SK-N-SH (cell line): ENCODE measurements around the gene BCAS3. TPM values are rescaled to one million over a fixed set of nuclear protein-coding genes. Genes with fewer than 3 reads are reported as not detected.
A peak's percentile ranks its signal among the peaks of the same experiment; 100 is the strongest.

Source experiments
- CTCF ChIA-PET: fragments of 300-600, 350-600 bp; formaldehyde crosslinking; extraction: SDS; loops from one replicate; lab custom pipeline; 2021; lab: Yijun Ruan, JAX
- POLR2A ChIA-PET: fragments of 350-600 bp; sonication (Branson Sonifier 250); formaldehyde crosslinking; extraction: SDS; loops from one replicate; lab custom pipeline; 2020; ENCODE audit warnings: antibody characterized with exemption, inconsistent platforms; lab: Yijun Ruan, JAX
- DNase-seq: peaks from one replicate; pipeline ENCODE4 v3.0.0; 2012
- H2AFZ ChIP-seq: fragments of 200-600 bp; sonication (generic); 2 replicates; pipeline ENCODE4 v1.8.1; 2016; ENCODE audit warnings: antibody characterized with exemption, mild to moderate bottlenecking, low read depth
- H3F3A ChIP-seq: fragments of 200-600 bp; sonication (generic); replicated peaks from 2 replicates; pipeline ENCODE3; 2016; ENCODE audit warnings: antibody characterized with exemption, mild to moderate bottlenecking; ENCODE audit not compliant: insufficient read depth
- H3K27ac ChIP-seq, 2 experiments: fragments of 200-500 bp in 1 of 2; fragments of 200-600 bp in 1 of 2; sonication (Bioruptor generic) in 1 of 2; sonication (generic), shearing (Covaris generic) in 1 of 2; 2 replicates each; pipeline versions ENCODE4 v1.5.1 to v1.6.1; 2014 to 2016; ENCODE audit warnings: low read depth in 2 of 2, inconsistent platforms in 1 of 2, low read length in 1 of 2, mild to moderate bottlenecking in 1 of 2, mixed read lengths in 1 of 2
- H3K27me3 ChIP-seq: fragments of 200-600 bp; sonication (generic), shearing (Covaris generic); 2 replicates; pipeline ENCODE4 v1.6.1; 2016; ENCODE audit warnings: mixed run types; ENCODE audit not compliant: insufficient read depth
- H3K36me3 ChIP-seq, 2 experiments: fragments of 200-500 bp in 1 of 2; fragments of 200-600 bp in 1 of 2; sonication (Bioruptor generic) in 1 of 2; sonication (generic) in 1 of 2; replicated peaks in 1 of 2; 2 replicates each; pipeline versions ENCODE3 to v1.5.1; 2014 to 2016; ENCODE audit warnings: low read length in 1 of 2, mild to moderate bottlenecking in 1 of 2; ENCODE audit not compliant: insufficient read depth in 2 of 2, control insufficient read depth in 1 of 2
- H3K4me1 ChIP-seq, 2 experiments: fragments of 200-500 bp in 1 of 2; fragments of 200-600 bp in 1 of 2; sonication (Bioruptor generic) in 1 of 2; sonication (generic), shearing (Covaris generic) in 1 of 2; 2 replicates each; pipeline versions ENCODE4 v1.5.1 to v1.6.1; 2014 to 2016; ENCODE audit warnings: low read depth in 1 of 2, low read length in 1 of 2, mixed run types in 1 of 2; ENCODE audit not compliant: insufficient read depth in 2 of 2, control insufficient read depth in 1 of 2
- H3K4me2 ChIP-seq: fragments of 200-600 bp; sonication (generic), shearing (Covaris generic); 2 replicates; pipeline ENCODE4 v1.6.1; 2017; ENCODE audit warnings: mixed run types
- H3K4me3 ChIP-seq, 2 experiments: fragments of 200-500 bp in 1 of 2; fragments of 200-600 bp in 1 of 2; sonication (Bioruptor generic) in 1 of 2; sonication (generic), shearing (Covaris generic) in 1 of 2; 2 replicates each; pipeline versions ENCODE4 v1.5.1 to v1.8.1; 2014 to 2016; ENCODE audit warnings: low read depth in 2 of 2, inconsistent platforms in 1 of 2, low read length in 1 of 2, mild to moderate bottlenecking in 1 of 2, mixed read lengths in 1 of 2, moderate library complexity in 1 of 2
- H3K79me2 ChIP-seq: fragments of 200-600 bp; sonication (generic); 2 replicates; pipeline ENCODE4 v1.8.1; 2017; ENCODE audit warnings: mild to moderate bottlenecking; ENCODE audit not compliant: insufficient read depth
- H3K9ac ChIP-seq: fragments of 200-600 bp; sonication (generic); 2 replicates; pipeline ENCODE4 v1.6.1; 2017; ENCODE audit warnings: mixed run types
- H3K9me2 ChIP-seq: fragments of 200-600 bp; sonication (generic); 2 replicates; pipeline ENCODE4 v1.6.1; 2017; ENCODE audit warnings: mixed run types
- H3K9me3 ChIP-seq: fragments of 200-600 bp; sonication (generic); 2 replicates; pipeline ENCODE4 v1.6.1; 2017; ENCODE audit warnings: mixed run types, mild to moderate bottlenecking, moderate library complexity
- H4K20me1 ChIP-seq: fragments of 200-600 bp; sonication (generic); 2 replicates; pipeline ENCODE4 v1.6.1; 2017; ENCODE audit warnings: mild to moderate bottlenecking, mixed run types; ENCODE audit not compliant: insufficient read depth
- ELF1 ChIP-seq: IDR thresholded peaks from 2 replicates; pipeline ENCODE4 v1.4.0; 2012
- EP300 ChIP-seq, 2 experiments: IDR thresholded peaks; 2 replicates each; pipeline versions ENCODE4 v1.4.0 to v1.6.1; 2012; ENCODE audit warnings: borderline replicate concordance in 1 of 2, low read depth in 1 of 2, low read length in 1 of 2
- EZH2phosphoT487 ChIP-seq: fragments of 200-600 bp; sonication (generic); IDR thresholded peaks from 2 replicates; pipeline ENCODE4 v1.6.1; 2017; ENCODE audit warnings: low read depth, mixed run types, mild to moderate bottlenecking, antibody characterized with exemption, moderate library complexity, borderline replicate concordance
- FOSL2 ChIP-seq: IDR thresholded peaks from 2 replicates; pipeline ENCODE4 v1.4.0; 2012; ENCODE audit warnings: low read depth, mild to moderate bottlenecking, moderate library complexity, borderline replicate concordance
- FOXM1 ChIP-seq: IDR thresholded peaks from 2 replicates; pipeline ENCODE4 v1.4.0; 2012; ENCODE audit warnings: low read depth, mild to moderate bottlenecking
- GABPA ChIP-seq: IDR thresholded peaks from 2 replicates; pipeline ENCODE4 v1.4.0; 2012; ENCODE audit warnings: low read depth, mild to moderate bottlenecking
- JUND ChIP-seq: IDR thresholded peaks from 2 replicates; pipeline ENCODE4 v1.4.0; 2012
- MAX ChIP-seq: IDR thresholded peaks from 2 replicates; pipeline ENCODE4 v1.4.0; 2012; ENCODE audit warnings: low read depth
- MEF2A ChIP-seq: IDR thresholded peaks from 2 replicates; pipeline ENCODE4 v1.4.0; 2012; ENCODE audit warnings: low read depth, borderline replicate concordance
- NRF1 ChIP-seq: IDR thresholded peaks from 2 replicates; pipeline ENCODE4 v1.6.1; 2012; ENCODE audit warnings: low read depth, mild to moderate bottlenecking, low read length
- POLR2AphosphoS5 ChIP-seq: IDR thresholded peaks from 2 replicates; pipeline ENCODE4 v1.6.1; 2012; ENCODE audit warnings: low read depth, low read length
- RAD21 ChIP-seq: IDR thresholded peaks from 2 replicates; pipeline ENCODE4 v1.6.1; 2012; ENCODE audit warnings: mild to moderate bottlenecking, low read length
- RCOR1 ChIP-seq: fragments of 150-350 bp; IDR thresholded peaks from 2 replicates; pipeline ENCODE4 v1.6.1; 2017; ENCODE audit warnings: antibody characterized with exemption, low read length
- REST ChIP-seq: IDR thresholded peaks from 2 replicates; pipeline ENCODE4 v1.6.1; 2012; ENCODE audit warnings: mild to moderate bottlenecking, low read depth, low read length, moderate library complexity
- RXRA ChIP-seq: IDR thresholded peaks from 2 replicates; pipeline ENCODE4 v1.4.0; 2012; ENCODE audit warnings: low read depth, mild to moderate bottlenecking, borderline replicate concordance
- SMC3 ChIP-seq: IDR thresholded peaks from 2 replicates; pipeline ENCODE4 v1.6.1; 2012; ENCODE audit warnings: low read depth, low read length, improper control_type of control experiment
- TAF1 ChIP-seq: IDR thresholded peaks from 2 replicates; pipeline ENCODE4 v1.6.1; 2012; ENCODE audit warnings: low read depth, mild to moderate bottlenecking, low read length, moderate library complexity, borderline replicate concordance
- TCF12 ChIP-seq: IDR thresholded peaks from 2 replicates; pipeline ENCODE4 v1.4.0; 2012
- polyA plus RNA-seq, 3 experiments: library from polyadenylated mRNA; depleted of rRNA; stranded (reverse); fragments of >200 nt; gene quantifications; 2 replicates each; pipeline ENCODE4 v1.2.3, GENCODE V29; 2012
- TF ChIP-seq, protein P1 (sequence below): fragments of 200-600 bp; sonication (generic); IDR thresholded peaks from 2 replicates; pipeline ENCODE4 v1.6.1; 2017; ENCODE audit warnings: antibody characterized with exemption, mild to moderate bottlenecking, moderate library complexity

BCAS3 gene
- polyA plus RNA-seq, 1 of the 3 experiments (the other 2 are of a cell fraction) = 5.9 TPM

- Histone ChIP-seq H3K9me2 (no peaks in the 10 kb centered on the region), H3K36me3 (no peaks in the 10 kb centered on the region), H3K9ac (no peak overlapping the region), H3K79me2 (no peaks in the 10 kb centered on the region), H3K27ac (peak overlapping the region in 1 of 2 experiments; percentile 40; a peak in 2 of 4 replicates), H3F3A (peaks cover 27% of the 10 kb centered on the region), H4K20me1 (no peaks in the 10 kb centered on the region), H3K27me3 (no peaks in the 10 kb centered on the region), H3K4me2 (no peak overlapping the region), H3K4me3 (no peak overlapping the region), H3K9me3 (no peaks in the 10 kb centered on the region), H2AFZ (no peak overlapping the region), H3K4me1 (peaks cover 0 to 21% of the 10 kb centered on the region in 2 experiments; a peak in 3 of 4 replicates)
- POLR2A ChIA-PET = no interaction called here
- DNase-seq = no peak
- TF ChIP-seq SMC3 (no peak), GABPA (no peak), RCOR1 (no peak), FOSL2 (no peak), MEF2A (no peak), TAF1 (no peak), EZH2phosphoT487 (no peak), ELF1 (no peak), RAD21 (no peak), NRF1 (no peak), TCF12 (no peak), REST (no peak), EP300 (IDR thresholded peaks at IDR 0.05; ENCODE audit: borderline replicate concordance in 1 of 2, low read depth in 1 of 2, low read length in 1 of 2) (no peak), FOXM1 (no peak), RXRA (no peak), JUND (no peak), MAX (no peak), POLR2AphosphoS5 (no peak)
- TF ChIP-seq, protein P1, sequence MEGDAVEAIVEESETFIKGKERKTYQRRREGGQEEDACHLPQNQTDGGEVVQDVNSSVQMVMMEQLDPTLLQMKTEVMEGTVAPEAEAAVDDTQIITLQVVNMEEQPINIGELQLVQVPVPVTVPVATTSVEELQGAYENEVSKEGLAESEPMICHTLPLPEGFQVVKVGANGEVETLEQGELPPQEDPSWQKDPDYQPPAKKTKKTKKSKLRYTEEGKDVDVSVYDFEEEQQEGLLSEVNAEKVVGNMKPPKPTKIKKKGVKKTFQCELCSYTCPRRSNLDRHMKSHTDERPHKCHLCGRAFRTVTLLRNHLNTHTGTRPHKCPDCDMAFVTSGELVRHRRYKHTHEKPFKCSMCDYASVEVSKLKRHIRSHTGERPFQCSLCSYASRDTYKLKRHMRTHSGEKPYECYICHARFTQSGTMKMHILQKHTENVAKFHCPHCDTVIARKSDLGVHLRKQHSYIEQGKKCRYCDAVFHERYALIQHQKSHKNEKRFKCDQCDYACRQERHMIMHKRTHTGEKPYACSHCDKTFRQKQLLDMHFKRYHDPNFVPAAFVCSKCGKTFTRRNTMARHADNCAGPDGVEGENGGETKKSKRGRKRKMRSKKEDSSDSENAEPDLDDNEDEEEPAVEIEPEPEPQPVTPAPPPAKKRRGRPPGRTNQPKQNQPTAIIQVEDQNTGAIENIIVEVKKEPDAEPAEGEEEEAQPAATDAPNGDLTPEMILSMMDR = no peak
- CTCF ChIA-PET = interaction anchor here (1.1 to 3.0 kb wide), 2 partner anchors 10 to 26 kb away, joined by 3 to 8 read pairs; no protein-coding TSS in a partner anchor
Measured at GRCh38 chr17:61280338-61280737, 602.7 kb downstream of the BCAS3 start.
